GM18867 (cell line): ENCODE results near the gene FIBP.
"Not testable (repeated sequence)": the region's sequence is repeated elsewhere in the genome, so short reads cannot be mapped to it uniquely, and the experiment has no call there.

ENCODE experiments used
- ATAC-seq: cut with Tn5 transposase; IDR thresholded peaks from one replicate; pipeline ENCODE4 v1.9.1; 2021; ENCODE audit warnings: mild to moderate bottlenecking, moderate library complexity; ENCODE audit not compliant: unreplicated experiment

FIBP gene

DNA sequence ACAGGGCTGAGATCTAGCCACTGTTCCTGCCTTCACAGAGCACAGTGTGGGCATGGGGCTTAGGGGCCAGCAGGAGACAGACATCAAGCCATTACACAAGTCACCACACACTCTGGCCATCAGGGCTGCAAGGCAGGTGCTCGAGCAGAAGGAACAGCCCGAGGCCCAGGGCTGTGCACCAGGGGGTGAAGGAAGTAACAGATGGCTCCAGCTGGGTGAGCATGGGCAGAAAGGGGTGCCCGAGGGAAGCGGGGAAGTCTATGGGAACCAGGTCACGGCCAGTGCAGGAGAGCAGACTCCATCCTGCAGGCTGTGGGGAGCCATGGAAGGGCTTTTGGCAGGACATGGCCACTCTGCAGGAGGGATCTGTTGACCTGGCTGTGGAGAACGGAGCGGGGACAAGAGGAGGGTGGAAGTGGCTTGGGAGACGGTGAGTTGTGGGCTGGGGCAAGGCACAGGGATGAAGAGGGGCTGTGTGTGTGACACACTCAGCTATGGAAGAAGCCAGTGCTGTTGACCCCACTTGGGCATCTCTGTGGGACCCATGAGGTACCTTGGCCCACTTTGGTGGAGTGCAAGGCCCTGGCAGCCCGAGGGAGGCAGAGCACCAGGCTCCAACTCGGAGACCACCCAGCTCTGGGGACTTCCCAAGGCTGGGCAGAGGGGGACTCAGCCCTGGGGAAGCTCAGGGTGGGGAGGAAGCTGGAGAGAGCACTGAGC, 27.0 kb upstream of the FIBP start:
- no peak for ATAC-seq

DNA sequence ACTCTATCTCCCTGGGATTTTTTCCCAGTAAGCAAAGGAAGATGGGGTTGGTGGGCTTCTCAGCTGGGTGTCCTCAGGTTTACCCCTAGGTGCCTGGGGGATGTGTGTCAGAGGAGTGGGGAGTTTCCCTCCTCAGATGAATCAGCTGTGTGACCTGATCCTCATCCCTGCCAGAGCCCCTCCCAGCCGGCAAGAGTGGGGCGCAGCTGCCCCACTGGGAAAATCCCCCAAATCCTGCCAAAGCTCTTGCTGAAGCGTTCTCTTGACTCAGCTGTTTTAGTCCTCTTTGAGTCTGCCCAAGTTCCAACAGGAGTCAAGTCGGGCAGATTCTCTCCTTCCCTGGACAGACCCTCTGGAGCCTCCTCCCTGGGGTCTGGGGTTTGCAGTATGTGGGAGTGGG, 24.6 kb upstream of the FIBP start:
- ATAC-seq, result no peak

DNA sequence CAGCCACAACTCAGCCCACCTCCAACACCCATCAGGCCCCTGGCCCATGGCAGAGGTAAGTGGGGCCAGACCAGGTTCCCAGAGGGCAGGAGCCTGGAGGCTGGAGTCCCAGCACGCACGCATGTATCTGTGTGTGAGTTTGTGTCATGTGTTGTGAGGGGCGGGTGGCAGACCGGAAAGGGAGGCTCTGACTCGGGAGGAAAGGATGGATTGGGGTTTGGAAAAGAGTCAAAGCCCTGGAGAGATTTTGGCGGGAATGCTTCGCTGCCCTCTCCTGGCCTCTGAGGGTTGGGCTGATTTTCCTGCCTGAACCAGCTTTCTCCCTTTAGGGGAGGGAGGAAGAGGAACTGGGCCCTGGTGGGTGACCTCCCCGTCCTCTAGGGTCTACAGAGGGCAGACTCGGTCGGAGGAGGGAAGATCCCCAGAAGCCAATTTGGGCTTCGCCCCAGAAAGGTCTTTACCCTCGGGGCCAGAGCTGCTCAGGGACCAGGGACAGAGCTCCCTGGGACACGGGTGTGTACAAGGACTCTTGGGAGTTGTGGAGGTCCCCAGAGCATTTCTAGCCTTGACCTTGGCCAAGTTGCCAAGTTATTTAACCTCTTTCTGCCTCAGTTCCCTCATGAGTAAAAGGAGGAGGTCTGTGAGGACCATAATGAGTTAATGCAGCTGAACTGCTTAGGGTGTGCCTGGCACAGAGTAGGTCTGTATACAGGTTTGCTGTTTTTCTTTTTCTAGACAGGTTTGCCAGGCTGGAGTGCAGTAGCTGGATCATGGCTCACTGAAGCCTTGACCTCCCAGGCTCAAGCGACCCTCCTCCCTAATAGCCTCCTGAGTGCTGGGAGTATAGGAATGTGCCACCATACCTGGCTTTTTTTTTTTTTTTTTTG, 23.7 kb upstream of the FIBP start:
- no peak for ATAC-seq

DNA sequence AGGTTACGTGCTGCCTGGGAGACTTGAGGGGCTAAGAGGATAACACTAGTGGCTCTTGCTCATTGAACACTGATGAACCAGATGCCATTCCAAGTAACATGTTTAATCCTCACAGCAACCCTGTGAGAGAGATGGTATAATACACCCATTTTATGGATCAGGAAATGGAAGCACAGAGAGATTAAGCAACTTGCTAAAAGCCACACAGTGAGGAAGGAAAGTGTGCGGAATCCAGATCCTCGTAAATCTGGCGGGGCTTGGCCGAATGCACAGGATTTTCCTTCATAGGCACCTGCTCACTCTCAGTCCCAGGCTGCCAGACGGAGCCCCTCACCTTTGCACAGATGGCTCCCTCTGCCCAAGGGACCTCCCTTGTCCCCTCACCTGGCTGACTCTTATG, 19.6 kb upstream of the FIBP start:
- ATAC-seq, result no peak

DNA sequence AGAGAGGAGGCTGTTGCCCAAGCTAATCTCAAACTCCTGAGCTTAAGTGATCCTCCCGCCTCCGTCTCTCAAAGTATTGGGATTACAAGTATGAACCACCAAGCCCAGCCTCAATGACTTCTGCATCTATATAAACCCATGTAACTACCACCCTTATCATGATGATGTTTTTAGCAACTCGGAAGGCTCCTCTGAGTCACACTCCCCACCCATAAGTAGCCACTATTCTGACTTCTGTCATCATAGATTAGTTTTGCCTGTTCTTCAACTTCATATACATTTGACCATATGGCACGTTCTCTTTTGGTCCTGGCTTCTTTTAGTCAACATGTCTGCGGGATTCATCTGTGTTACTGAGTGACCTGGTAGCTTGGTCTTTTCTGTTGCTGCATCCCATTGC, 18.3 kb upstream of the FIBP start:
- no peak for ATAC-seq

DNA sequence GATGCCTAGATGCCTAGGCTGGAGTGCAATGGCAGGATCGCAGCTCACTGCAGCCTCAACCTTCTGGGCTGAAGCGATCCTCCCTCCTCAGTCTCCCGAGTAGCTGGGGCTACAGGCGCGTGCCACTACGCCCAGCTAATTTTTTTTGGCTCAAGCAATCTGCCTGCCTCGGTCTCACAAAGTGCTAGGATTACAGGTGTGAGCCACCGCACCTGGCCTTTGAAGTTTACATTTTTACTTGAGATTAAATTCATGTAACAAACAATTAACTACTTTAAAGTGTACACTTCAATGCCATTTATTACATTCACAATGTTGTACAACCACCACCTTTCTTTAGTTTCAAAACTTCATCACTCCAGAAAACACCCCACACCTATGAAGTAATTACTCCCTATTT, 15.4 kb upstream of the FIBP start:
- no peak for ATAC-seq

DNA sequence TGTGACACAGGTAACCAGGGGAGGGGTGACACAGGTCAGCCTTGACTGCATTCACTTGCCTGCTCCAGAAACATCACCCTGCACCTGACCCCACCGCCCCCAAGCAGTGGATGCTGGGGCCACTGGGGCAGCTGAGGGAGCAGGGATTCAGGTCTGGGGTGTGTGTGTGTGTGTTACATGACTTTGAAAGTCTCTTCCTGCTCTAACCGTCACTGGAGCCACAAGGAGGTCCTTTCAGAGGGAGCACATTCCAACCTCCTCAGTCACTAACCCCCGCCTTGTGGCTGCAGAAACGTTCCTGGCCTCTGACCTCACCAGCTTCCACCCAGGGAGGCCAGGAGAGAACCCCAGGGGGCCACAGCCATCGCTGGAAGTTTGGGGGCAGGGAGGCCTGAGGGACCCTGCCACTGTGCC, 14.8 kb upstream of the FIBP start:
- no peak for ATAC-seq

DNA sequence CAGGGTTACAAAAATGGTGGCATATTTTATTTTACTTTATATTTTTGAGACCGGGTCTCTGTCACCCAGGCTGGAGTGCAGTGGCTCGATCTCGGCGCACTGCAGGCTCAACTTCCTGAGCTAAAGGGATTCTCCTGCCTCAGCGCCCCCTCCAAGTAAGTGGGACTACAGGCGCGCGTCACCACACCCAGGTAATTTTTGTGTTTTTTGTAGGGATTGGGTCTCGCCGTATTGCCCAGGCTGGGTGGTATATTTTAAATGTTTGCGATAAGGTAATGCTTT, 12.6 kb upstream of the FIBP start:
- ATAC-seq, result no peak

DNA sequence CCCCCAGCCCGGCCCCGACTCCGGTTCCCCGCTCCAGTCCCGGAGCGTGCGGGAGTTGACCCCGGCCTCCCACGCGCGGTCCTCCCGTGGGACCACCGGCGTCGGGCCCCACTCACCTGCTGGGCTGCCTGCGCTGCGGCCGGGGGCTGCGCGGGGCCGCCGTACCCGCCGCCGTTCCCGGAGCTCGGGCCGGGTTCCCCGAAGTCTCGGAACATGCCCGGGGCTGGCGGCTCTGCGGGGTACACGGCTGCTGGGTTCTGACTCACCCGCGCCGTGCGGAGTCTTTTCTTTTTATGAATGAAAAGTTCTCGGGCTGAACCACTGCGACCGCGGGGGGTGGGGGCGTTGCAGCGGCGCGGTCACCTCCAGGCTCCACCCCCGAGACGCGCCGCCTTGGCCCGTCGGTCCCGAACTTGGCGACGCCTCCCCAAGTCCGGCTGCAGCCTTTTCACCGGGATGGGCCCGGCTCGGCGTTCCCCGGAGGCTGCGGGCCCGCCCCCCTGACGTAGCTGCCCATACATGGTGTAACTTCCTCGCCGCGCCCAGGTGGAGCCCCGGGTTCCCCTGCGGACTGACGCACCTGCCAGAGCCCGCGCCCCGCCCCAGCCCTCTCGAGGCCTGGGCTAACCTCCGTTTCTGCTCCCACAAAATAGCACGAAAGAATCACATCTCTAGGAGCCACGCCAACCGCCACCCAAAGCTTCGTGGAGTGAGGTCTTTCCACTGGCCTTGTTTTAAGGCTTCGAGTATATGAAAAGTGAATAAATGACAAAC, 12.0 kb upstream of the FIBP start, which contains the start of gene FOSL1:
FOSL1 (minus strand) TSS at position 264 of the 774 bp plus-strand sequence; CDS start at position 215, 49 bp downstream.
- ATAC-seq, result peak; percentile 80

DNA sequence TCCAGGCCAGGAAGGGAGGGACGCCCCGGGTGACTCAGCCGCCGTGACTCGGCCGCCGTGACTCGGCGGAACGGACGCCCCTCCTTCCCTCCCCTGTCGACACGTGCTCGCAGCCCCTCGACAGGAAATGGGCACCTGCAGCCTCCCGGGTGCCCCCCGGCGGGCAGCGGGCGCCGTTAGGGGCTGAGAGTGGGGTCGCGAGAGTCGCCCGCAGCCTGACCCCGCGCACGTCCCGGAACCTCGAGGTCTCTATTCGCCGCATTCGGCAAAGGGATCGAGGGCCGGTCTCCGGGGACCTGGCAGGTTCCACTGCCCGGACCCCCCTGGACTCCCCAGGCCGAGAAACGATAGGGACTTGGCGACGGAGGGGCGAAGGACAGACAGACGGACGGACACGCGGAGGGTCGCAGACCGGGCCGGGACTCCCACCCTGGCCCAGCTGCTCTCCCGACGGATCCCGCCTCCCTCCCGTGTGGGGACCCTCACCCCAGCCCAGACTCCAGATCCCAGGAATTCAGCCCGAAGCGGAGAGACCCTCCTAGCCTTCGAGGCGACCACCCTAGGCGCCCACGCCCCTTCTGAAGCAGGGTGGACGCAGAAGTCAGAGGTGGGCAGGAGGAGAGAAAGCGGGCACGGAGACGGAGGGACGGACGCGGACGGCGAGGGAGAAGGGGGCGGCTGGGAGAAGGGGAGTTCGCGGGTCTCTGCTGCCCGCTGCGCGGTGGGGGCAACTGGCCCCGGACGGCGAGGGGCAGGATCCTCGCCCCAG, 11.3 kb upstream of the FIBP start:
- no peak for ATAC-seq

DNA sequence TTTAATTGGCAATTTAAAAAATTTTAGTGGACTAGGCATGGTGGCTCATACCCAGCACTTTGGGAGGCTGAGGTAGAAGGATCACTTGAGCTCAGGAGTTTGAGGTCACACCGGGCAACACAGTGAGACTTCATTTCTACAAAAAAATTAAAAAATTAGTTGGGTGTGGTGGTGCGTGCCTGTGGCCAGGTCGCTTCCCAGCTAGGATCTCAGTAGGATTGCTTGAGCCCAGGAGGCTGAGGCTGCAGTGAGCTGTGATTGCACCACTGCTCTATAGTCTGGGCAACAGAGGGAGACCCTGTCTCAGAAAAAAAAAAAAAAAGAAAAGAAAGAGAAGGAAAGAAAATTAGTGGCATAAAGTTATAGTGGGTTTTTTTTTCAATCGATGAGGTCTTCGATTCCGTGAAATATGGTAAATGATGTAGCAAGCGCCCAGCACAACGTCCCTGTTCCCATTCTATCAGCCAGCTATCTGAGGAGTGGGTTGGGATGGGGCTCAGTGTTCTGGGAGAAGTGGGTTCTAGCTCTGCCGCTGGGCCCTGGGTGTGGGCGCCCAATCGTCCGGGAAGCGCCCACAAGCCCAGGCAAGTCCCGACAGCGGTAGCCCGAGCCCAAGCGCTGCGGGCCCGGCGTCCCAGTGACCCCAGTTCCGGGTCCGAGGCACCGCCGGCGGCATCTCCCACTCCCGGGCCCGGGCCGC, 10.5 kb upstream of the FIBP start:
- no peak for ATAC-seq

DNA sequence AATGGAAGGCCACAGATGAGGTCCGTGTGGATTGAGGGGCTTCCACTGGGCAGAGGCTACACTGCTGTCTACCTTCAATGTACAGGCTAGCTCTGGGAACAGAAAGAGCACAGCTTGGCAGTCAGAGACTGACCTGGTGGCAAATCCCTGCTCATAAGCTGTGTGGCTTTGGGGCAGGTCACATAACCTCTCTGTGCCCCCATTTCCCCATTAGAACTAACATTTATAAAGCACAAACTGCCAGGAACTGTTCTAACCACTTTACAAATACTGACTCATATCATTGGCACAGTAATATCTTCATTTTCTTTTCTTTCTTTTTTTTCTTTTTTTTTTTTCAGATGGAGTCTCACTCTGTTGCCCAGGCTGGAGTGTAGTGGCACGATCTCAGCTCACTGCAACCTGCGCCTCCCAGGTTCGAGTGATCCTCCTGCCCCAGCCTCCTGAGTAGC, 8.8 kb upstream of the FIBP start:
- no peak for ATAC-seq

DNA sequence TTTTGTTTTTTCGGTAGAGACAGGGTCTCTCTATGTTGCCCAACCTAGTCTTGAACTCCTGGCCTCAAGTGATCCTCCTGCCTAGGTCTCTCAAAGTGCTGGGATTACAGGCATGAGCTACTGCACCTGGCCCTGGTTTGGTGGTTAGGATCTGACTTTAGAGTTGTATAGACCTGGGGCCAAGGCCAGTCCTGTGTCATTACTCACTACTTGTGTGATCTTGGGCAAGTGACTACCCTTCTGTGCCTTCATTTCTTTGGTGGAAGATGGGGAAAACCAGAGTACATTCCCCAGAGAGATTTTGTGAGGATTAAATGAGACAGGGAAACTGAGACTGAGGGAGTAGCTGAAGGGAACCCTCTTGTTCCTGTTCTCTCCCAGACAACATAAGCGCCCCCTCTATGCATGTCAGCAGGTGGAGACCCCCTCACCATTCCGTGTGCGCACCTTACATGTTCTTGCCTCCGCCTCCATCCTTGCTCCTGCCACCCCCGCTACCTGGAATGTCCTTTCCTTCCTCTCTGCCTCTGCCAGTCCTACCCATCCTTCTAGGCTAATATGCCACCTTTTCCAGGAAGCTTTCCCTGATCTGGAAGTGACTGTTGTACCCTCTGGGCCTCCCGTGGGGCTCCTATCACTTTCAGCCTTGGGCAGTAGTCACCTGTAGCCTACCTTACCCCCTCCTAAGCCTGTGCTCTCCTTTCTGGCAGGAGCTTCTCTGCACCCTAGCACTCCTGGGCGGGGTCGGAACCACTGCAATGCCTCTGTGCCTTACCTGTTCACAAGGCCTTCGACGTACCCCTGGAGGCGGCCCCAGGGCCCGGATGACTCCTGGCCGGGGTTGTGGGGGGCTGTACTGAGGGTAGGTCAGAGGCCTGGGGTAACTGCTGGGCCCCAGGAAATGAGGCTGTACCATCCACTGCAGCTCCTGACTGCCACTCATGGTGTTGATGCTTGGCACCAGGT, 8.0 kb upstream of the FIBP start:
- ATAC-seq, result no peak

DNA sequence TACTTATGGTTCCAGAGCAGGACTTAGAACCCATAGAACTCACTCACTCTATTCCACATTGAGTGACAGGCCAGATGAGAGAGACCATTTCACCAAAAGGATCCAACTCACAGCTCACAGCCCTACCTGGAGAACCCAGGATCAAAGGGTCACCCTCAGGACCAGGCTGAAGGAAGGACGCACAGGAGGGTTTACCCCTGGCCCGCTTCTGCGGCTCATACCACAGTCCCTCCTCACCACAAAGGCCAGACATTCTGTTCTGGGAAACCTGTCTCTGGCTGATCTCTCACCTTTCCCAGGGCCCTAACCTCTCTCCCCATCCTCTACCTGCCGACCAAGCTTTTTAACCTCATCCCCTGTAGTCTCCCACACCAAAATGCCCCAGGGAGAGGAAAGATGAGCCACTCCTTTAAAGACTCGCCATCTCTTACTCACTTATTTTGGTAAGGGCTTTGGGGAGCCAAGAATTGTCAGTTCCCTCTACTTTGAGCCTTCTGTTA, 7.3 kb upstream of the FIBP start:
- ATAC-seq, result no peak

DNA sequence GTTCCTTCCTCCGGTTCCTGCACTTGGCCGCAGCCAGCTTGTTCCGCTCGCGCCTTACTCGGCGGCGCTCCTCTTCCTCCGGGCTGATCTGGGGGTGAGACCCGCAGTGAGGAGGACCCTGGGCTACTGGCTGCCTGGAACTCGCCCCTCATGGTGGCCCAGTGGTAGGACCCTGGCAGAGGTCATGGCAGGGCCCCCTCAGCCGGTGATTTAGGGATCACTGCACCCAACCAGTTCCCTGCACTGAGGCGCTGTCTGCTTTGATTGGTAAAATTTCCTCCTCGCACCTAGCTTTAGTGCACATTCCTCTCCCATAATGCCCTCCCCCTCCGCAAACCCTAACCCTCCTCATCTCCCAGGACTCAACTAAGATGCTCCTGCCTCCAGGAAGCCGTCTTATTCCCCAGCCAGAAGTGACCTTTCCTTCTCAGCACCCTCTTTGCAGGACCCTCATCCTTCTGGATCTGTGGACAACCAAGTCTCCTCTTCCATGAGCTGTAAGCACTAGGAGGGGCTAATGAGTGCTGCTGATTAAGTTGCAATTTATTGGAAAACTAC, 5.8 kb upstream of the FIBP start:
- ATAC-seq, result no peak

DNA sequence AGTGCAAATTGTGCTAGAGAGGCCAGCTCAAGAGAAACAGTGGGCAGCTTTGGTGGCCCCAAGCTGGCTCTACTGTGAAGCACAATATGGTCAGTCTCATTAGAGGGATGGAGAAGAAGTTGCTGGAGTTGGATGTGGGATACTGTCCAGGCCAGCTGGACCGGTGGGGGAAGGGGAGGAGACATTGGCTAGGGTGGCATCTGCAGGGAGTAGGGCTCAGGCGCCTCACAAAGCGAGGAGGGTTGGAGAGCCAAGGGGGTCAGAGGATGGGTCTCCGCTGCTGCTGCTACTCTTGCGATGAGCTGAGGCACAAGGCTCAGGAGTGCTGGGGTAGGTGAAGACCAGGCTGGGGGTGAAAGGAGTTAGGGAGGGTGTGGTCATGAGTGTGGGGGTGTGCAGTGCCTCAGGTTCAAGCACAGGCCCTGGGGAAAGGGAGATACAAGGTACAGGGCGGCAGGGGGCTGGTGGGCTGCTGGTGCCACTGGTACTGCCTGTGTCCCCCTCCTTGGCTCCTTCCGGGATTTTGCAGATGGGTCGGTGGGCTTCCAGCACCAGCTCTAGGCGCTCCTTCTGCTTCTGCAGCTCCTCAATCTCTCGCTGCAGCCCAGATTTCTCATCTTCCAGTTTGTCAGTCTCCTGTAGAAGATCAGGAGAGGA, 4.5 kb upstream of the FIBP start:
- no peak for ATAC-seq

DNA sequence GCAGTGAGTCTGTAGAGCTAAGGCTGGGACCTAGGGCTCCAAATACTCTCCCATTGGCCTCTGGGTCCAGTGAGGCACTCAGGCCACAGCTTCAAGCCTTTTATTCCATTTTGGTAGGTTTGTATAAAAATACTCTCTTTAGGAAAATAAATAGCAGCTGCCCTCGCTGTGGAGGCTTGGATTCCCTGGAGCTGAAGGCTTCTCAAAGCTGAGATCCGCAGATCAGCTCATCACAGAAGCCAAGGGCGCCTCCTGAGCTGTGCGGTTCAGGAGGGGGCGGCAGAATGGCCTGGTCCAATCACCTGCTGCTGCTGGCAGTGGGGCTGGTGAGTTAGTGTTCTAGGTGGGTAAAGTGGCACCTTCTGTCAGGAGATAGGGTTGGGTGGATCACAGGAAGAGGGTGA, 3.9 kb upstream of the FIBP start:
- not testable (repeated sequence) for ATAC-seq
